ENCODE measurements around the gene PDLIM3. TPM values are rescaled to one million over a fixed set of nuclear protein-coding genes. Genes with fewer than 3 reads are reported as not detected.

PDLIM3 gene
- polyA plus RNA-seq, 1 donor (not counting 4 experiments of a cell fraction or from before 2014, with no cell fraction given), result not detected

GRCh38 chr4:185566972-185567371, 31.7 kb upstream of the PDLIM3 start:
- H3K27ac ChIP-seq (ENCODE audit: control insufficient read depth, insufficient read depth, low read length), result no peak overlapping the region
- H3K4me1 ChIP-seq (ENCODE audit: control insufficient read depth, extremely low read depth, insufficient read depth, low read length), result peaks cover 4% of the 10 kb centered on the region
- no peaks in the 10 kb centered on the region for H3K9me3 ChIP-seq (ENCODE audit: control insufficient read depth, low read depth, low read length)
- no peaks in the 10 kb centered on the region for H3K79me2 ChIP-seq (ENCODE audit: control insufficient read depth, insufficient read depth, low read length)
- H3K9me1 ChIP-seq (ENCODE audit: control insufficient read depth, extremely low read depth, insufficient read depth, low read length), result no peaks in the 10 kb centered on the region
- dilution Hi-C loops (cut with MboI; ENCODE audit: extremely low pct_ligation_motif_present, low sequenced_read_pairs), result no loop called here
- H4K20me1 ChIP-seq (ENCODE audit: control insufficient read depth, extremely low read depth, insufficient read depth, low read length), result no peaks in the 10 kb centered on the region
- no peaks in the 10 kb centered on the region for H3K27me3 ChIP-seq (ENCODE audit: control insufficient read depth, extremely low read depth, insufficient read depth, low read length)
- H3K4me2 ChIP-seq (ENCODE audit: control insufficient read depth, extremely low read depth, insufficient read depth, low read depth, low read length), result no peak overlapping the region
- no peak for TF ChIP-seq EZH2 (IDR thresholded peaks at IDR 0.05; ENCODE audit: low read length)
- TF ChIP-seq, protein P1, sequence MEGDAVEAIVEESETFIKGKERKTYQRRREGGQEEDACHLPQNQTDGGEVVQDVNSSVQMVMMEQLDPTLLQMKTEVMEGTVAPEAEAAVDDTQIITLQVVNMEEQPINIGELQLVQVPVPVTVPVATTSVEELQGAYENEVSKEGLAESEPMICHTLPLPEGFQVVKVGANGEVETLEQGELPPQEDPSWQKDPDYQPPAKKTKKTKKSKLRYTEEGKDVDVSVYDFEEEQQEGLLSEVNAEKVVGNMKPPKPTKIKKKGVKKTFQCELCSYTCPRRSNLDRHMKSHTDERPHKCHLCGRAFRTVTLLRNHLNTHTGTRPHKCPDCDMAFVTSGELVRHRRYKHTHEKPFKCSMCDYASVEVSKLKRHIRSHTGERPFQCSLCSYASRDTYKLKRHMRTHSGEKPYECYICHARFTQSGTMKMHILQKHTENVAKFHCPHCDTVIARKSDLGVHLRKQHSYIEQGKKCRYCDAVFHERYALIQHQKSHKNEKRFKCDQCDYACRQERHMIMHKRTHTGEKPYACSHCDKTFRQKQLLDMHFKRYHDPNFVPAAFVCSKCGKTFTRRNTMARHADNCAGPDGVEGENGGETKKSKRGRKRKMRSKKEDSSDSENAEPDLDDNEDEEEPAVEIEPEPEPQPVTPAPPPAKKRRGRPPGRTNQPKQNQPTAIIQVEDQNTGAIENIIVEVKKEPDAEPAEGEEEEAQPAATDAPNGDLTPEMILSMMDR (optimal IDR thresholded peaks at IDR 0.05 in 1 of 3, IDR thresholded peaks at IDR 0.05 in 1 of 3, conservative IDR thresholded peaks at IDR 0.05 in 1 of 3; ENCODE audit: extremely low read depth in 1 of 3, insufficient read depth in 2 of 3, low read length in 3 of 3), result no peak
- H3K4me3 ChIP-seq (ENCODE audit: control insufficient read depth in 2 of 3, extremely low read depth in 1 of 3, insufficient read depth in 2 of 3, low read depth in 1 of 3, low read length in 3 of 3), result no peak overlapping the region
- FAIRE-seq, result no peak
- no peak for DNase-seq (ENCODE audit: low read depth, low spot score)
- no peak overlapping the region for H3K9ac ChIP-seq (ENCODE audit: control insufficient read depth, extremely low read depth, insufficient read depth, low read length)
- H2AFZ ChIP-seq (ENCODE audit: control insufficient read depth, low read length), result peak overlapping the region; percentile 85
- H3K36me3 ChIP-seq (ENCODE audit: control insufficient read depth in 2 of 2, extremely low read depth in 1 of 2, insufficient read depth in 2 of 2, low read length in 2 of 2), result no peaks in the 10 kb centered on the region

DNA sequence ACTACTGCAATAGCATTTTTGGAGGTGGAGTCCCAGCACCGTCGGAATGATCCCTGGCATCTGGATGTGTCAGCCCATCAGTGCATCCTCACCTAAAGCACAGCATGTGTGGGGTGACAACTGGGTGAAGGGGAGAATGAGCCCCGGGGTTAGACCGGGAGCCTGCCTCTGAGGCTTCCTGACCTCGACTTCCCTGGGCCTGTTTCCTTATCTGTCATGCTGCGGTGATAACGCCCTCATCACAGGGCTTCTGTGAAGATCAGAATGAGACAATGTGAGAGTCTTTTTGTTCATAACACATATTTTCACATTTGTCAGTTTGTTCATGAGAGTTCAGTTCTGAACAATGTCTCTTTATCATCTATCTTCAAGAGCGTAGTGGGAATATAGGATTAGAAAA, 31.1 kb upstream of the PDLIM3 start:
- no peak for DNase-seq (ENCODE audit: low read depth, low spot score)
- TF ChIP-seq, protein P1 (optimal IDR thresholded peaks at IDR 0.05 in 1 of 3, IDR thresholded peaks at IDR 0.05 in 1 of 3, conservative IDR thresholded peaks at IDR 0.05 in 1 of 3; ENCODE audit: extremely low read depth in 1 of 3, insufficient read depth in 2 of 3, low read length in 3 of 3), result no peak
- TF ChIP-seq EZH2 (IDR thresholded peaks at IDR 0.05; ENCODE audit: low read length), result no peak
- dilution Hi-C loops (cut with MboI; ENCODE audit: extremely low pct_ligation_motif_present, low sequenced_read_pairs), result no loop called here
- H3K36me3 ChIP-seq (ENCODE audit: control insufficient read depth in 2 of 2, extremely low read depth in 1 of 2, insufficient read depth in 2 of 2, low read length in 2 of 2), result no peaks in the 10 kb centered on the region
- H3K4me3 ChIP-seq (ENCODE audit: control insufficient read depth in 2 of 3, extremely low read depth in 1 of 3, insufficient read depth in 2 of 3, low read depth in 1 of 3, low read length in 3 of 3), result no peak overlapping the region
- no peak for FAIRE-seq
- no peaks in the 10 kb centered on the region for H3K27me3 ChIP-seq (ENCODE audit: control insufficient read depth, extremely low read depth, insufficient read depth, low read length)
- H3K4me2 ChIP-seq (ENCODE audit: control insufficient read depth, extremely low read depth, insufficient read depth, low read depth, low read length), result no peak overlapping the region
- no peak overlapping the region for H3K27ac ChIP-seq (ENCODE audit: control insufficient read depth, insufficient read depth, low read length)
- H4K20me1 ChIP-seq (ENCODE audit: control insufficient read depth, extremely low read depth, insufficient read depth, low read length), result no peaks in the 10 kb centered on the region
- H3K9me1 ChIP-seq (ENCODE audit: control insufficient read depth, extremely low read depth, insufficient read depth, low read length), result no peaks in the 10 kb centered on the region
- no peaks in the 10 kb centered on the region for H3K79me2 ChIP-seq (ENCODE audit: control insufficient read depth, insufficient read depth, low read length)
- H3K9ac ChIP-seq (ENCODE audit: control insufficient read depth, extremely low read depth, insufficient read depth, low read length), result no peak overlapping the region
- H3K9me3 ChIP-seq (ENCODE audit: control insufficient read depth, low read depth, low read length), result no peaks in the 10 kb centered on the region
- peaks cover 4% of the 10 kb centered on the region for H3K4me1 ChIP-seq (ENCODE audit: control insufficient read depth, extremely low read depth, insufficient read depth, low read length)
- no peak overlapping the region for H2AFZ ChIP-seq (ENCODE audit: control insufficient read depth, low read length)

All from keratinocyte (primary cell).